Measurements from ENCODE around the gene KCTD15. TPM values are rescaled to one million over a fixed set of nuclear protein-coding genes. Genes with fewer than 3 reads are reported as not detected.

Gene KCTD15
- total and polyA plus RNA-seq, 8 donors: 14.1 to 172 (median 30.1) TPM

GRCh38 chr19:33788676-33789075 lies 8.0 kb upstream of the KCTD15 start:
- H3K9me3 ChIP-seq: no peaks in the 10 kb centered on the region
- no peak overlapping the region for H3K27ac ChIP-seq
- no peak for DNase-seq
- H3K36me3 ChIP-seq: no peaks in the 10 kb centered on the region
- WGBS, 5 donors: 42 to 63% (median 59%) methylated on average over 4 of the region's 4 CpGs
- H3K27me3 ChIP-seq: peaks cover 0 to 6% (median 0%) of the 10 kb centered on the region in 3 donors
- TF ChIP-seq POLR2AphosphoS5 (IDR thresholded peaks at IDR 0.05) (no peak), EP300 (IDR thresholded peaks at IDR 0.05) (no peak), CTCF (IDR thresholded peaks at IDR 0.05) (no peak), POLR2A (IDR thresholded peaks at IDR 0.05) (no peak)
- H3K4me3 ChIP-seq: no peak overlapping the region
- H3K4me1 ChIP-seq: no peaks in the 10 kb centered on the region
- intact Hi-C loops (cut with DNase I; ENCODE audit: low total_unique reads): no loop called here

- TF ChIP-seq POLR2AphosphoS5 (IDR thresholded peaks at IDR 0.05) (no peak), CTCF (IDR thresholded peaks at IDR 0.05) (no peak), EP300 (IDR thresholded peaks at IDR 0.05) (no peak), POLR2A (IDR thresholded peaks at IDR 0.05) (no peak)
- WGBS, 5 donors: 73 to 87% (median 80%) methylated on average over 5 of the region's 5 CpGs
- Histone ChIP-seq H3K4me1 (peaks cover under 1 to 2% (median 2%) of the 10 kb centered on the region in 4 donors), H3K4me3 (no peak overlapping the region), H3K9me3 (no peaks in the 10 kb centered on the region), H3K36me3 (no peaks in the 10 kb centered on the region), H3K27me3 (peaks cover 0 to 6% (median 0%) of the 10 kb centered on the region in 3 donors), H3K27ac (no peak overlapping the region)
- intact Hi-C loops (cut with DNase I; ENCODE audit: low total_unique reads): no loop called here
- DNase-seq: no peak
Measured at GRCh38 chr19:33789344-33789743, 7.3 kb upstream of the KCTD15 start.

- WGBS, 5 donors: 9 to 16% (median 10%) methylated on average over 17 to 32 of the region's 32 CpGs
- DNase-seq: peak in 1 of 2 donors; percentile 56
- peak overlapping the region; percentile 75 to 88 (median 86) for H3K4me3 ChIP-seq
- peaks cover 8 to 46% (median 33%) of the 10 kb centered on the region in 4 donors for H3K4me1 ChIP-seq
- no peaks in the 10 kb centered on the region for H3K36me3 ChIP-seq
- H3K9me3 ChIP-seq: no peaks in the 10 kb centered on the region
- TF ChIP-seq EP300 (IDR thresholded peaks at IDR 0.05): no peak
- H3K27me3 ChIP-seq: peaks cover 0 to 20% (median 0%) of the 10 kb centered on the region in 3 donors
- intact Hi-C loops (cut with DNase I; ENCODE audit: low total_unique reads): loop anchor here (5.0 to 10.0 kb wide), 2 partner anchors 110 to 297 kb away; no protein-coding TSS in a partner anchor
- peak overlapping the region; percentile 89 to 98 (median 96) for H3K27ac ChIP-seq
Measured at GRCh38 chr19:33794683-33795369, 1.8 kb upstream of the KCTD15 start.

GRCh38 chr19:33795370-33796163 lies 1.1 kb upstream of the KCTD15 start:
- intact Hi-C loops (cut with DNase I; ENCODE audit: low total_unique reads): loop anchor here (10.0 kb wide), 1 partner anchor 109 kb away; no protein-coding TSS in a partner anchor
- Histone ChIP-seq H3K27ac (peak overlapping the region; percentile 89 to 98 (median 96)), H3K36me3 (peaks cover 0 to 5% (median 0%) of the 10 kb centered on the region in 4 donors), H3K4me1 (peaks cover 8 to 52% (median 36%) of the 10 kb centered on the region in 4 donors), H3K9me3 (no peaks in the 10 kb centered on the region), H3K27me3 (peaks cover 0 to 20% (median 0%) of the 10 kb centered on the region in 3 donors), H3K4me3 (peak overlapping the region; percentile 75 to 88 (median 86))
- peak; percentile 85 to 95 for DNase-seq
- WGBS, 5 donors: 0 to 1% (median 0%) methylated on average over 63 to 92 of the region's 92 CpGs
- TF ChIP-seq EP300 (IDR thresholded peaks at IDR 0.05) (no peak), POLR2AphosphoS5 (IDR thresholded peaks at IDR 0.05) (peak in 2 of 3 donors; percentile 61 to 71), CTCF (IDR thresholded peaks at IDR 0.05) (peak in 5 of 7 experiments; percentile 58 to 96 (median 77)), POLR2A (IDR thresholded peaks at IDR 0.05) (no peak)

All from stomach (tissue), 9 donors.